GM23338 (cell line): Measurements from ENCODE around the gene HFE. TPM values are rescaled to one million over a fixed set of nuclear protein-coding genes. Genes with fewer than 3 reads are reported as not detected.
A peak's percentile ranks its signal among the peaks of the same experiment; 100 is the strongest.

Experiments used
- ATAC-seq: fragments of 200-7000 bp; cut with Tn5 transposase; 3 replicates; pipeline ENCODE4 v1.9.1; 2020
- DNase-seq: peaks from one replicate; pipeline ENCODE4 v3.0.0-alpha.2; 2015; ENCODE audit warnings: low spot score
- H2AFZ ChIP-seq: fragments of 200-600 bp; sonication (generic); 2 replicates; pipeline ENCODE4 v1.8.0; 2016; ENCODE audit warnings: antibody characterized with exemption, mild to moderate bottlenecking, moderate library complexity
- H3F3A ChIP-seq: fragments of 200-600 bp; sonication (generic); replicated peaks from 2 replicates; pipeline ENCODE4 v1.8.0; 2017; ENCODE audit warnings: antibody characterized with exemption, mixed run types, low read depth
- H3K27ac ChIP-seq: fragments of 200-600 bp; sonication (generic); 2 replicates; pipeline ENCODE4 v1.6.1; 2016; ENCODE audit warnings: low read depth
- H3K27me3 ChIP-seq: fragments of 200-600 bp; sonication (generic); 2 replicates; pipeline ENCODE4 v1.8.0; 2016; ENCODE audit warnings: mild to moderate bottlenecking, mixed run types, moderate library complexity; ENCODE audit not compliant: insufficient read depth
- H3K36me3 ChIP-seq: fragments of 200-600 bp; sonication (generic); 2 replicates; pipeline ENCODE4 v1.8.0; 2016; ENCODE audit warnings: mild to moderate bottlenecking; ENCODE audit not compliant: insufficient read depth
- H3K4me1 ChIP-seq: fragments of 200-600 bp; sonication (generic); 2 replicates; pipeline ENCODE4 v1.8.0; 2016; ENCODE audit warnings: mild to moderate bottlenecking, moderate library complexity; ENCODE audit not compliant: insufficient read depth
- H3K4me2 ChIP-seq: fragments of 200-600 bp; sonication (generic); 2 replicates; pipeline ENCODE4 v1.7.1; 2017; ENCODE audit warnings: mixed run types
- H3K4me3 ChIP-seq: fragments of 200-600 bp; sonication (generic); 2 replicates; pipeline ENCODE4 v1.6.1; 2016; ENCODE audit warnings: mixed run types
- H3K79me2 ChIP-seq: fragments of 200-600 bp; sonication (generic); replicated peaks from 2 replicates; pipeline ENCODE4 v1.8.0; 2017; ENCODE audit warnings: mild to moderate bottlenecking; ENCODE audit not compliant: insufficient read depth
- H3K9me2 ChIP-seq: fragments of 200-600 bp; sonication (generic); 2 replicates; pipeline ENCODE4 v1.8.0; 2017; ENCODE audit not compliant: insufficient read depth
- H4K20me1 ChIP-seq: fragments of 200-600 bp; sonication (generic); replicated peaks from 2 replicates; pipeline ENCODE4 v1.8.0; 2017; ENCODE audit warnings: mild to moderate bottlenecking; ENCODE audit not compliant: insufficient read depth
- H3K27ac Mint-ChIP-seq: 2 replicates; pipeline ENCODE4 v1.8.0; 2020; ENCODE audit warnings: inconsistent platforms, mild to moderate bottlenecking, moderate library complexity, mixed read lengths
- H3K27me3 Mint-ChIP-seq: 3 replicates; pipeline ENCODE4 v1.8.0; 2022; ENCODE audit warnings: low read depth, mild to moderate bottlenecking, moderate library complexity, mixed read lengths, inconsistent platforms; ENCODE audit not compliant: insufficient read depth, poor library complexity
- H3K36me3 Mint-ChIP-seq: 3 replicates; pipeline ENCODE4 v1.8.0; 2021; ENCODE audit warnings: low read depth, mild to moderate bottlenecking, inconsistent platforms, moderate library complexity, mixed read lengths
- H3K4me1 Mint-ChIP-seq: 3 replicates; pipeline ENCODE4 v1.8.0; 2020; ENCODE audit warnings: mild to moderate bottlenecking, inconsistent platforms, mixed read lengths
- H3K4me3 Mint-ChIP-seq: 3 replicates; pipeline ENCODE4 v1.8.0; 2021; ENCODE audit warnings: moderate library complexity, mild to moderate bottlenecking, inconsistent platforms, mixed read lengths
- H3K9me3 Mint-ChIP-seq: 3 replicates; pipeline ENCODE4 v1.8.0; 2020; ENCODE audit warnings: moderate library complexity, mild to moderate bottlenecking, inconsistent platforms, mixed read lengths
- EZH2 ChIP-seq: fragments of 200-600 bp; sonication (generic); IDR thresholded peaks from one replicate; pipeline ENCODE4 v1.8.0; 2017; ENCODE audit warnings: antibody characterized with exemption, mild to moderate bottlenecking, low read depth; ENCODE audit not compliant: unreplicated experiment
- JUNB ChIP-seq: IDR thresholded peaks from one replicate; pipeline ENCODE4 v1.6.1; 2016; ENCODE audit warnings: antibody characterized with exemption; ENCODE audit not compliant: unreplicated experiment
- NANOG ChIP-seq: IDR thresholded peaks from 2 replicates; pipeline ENCODE4 v1.6.1; 2016; ENCODE audit warnings: antibody characterized with exemption, borderline replicate concordance
- ZNF331 ChIP-seq: fragments of 250-450 bp; sonication (Bioruptor Pico); IDR thresholded peaks from 2 replicates; pipeline ENCODE4 v1.5.0; 2020; ENCODE audit warnings: low read depth, mild to moderate bottlenecking, moderate library complexity
- polyA plus RNA-seq: library from polyadenylated mRNA; unstranded; fragments of >200 nt; fragmentation: Nextera tagmentation; extraction: Ambion mirVana; gene quantifications from 2 replicates; pipeline ENCODE4 v1.2.1, GENCODE V29; 2016
- total RNA-seq: library from RNA; depleted of rRNA; stranded (reverse); fragments of >200 nt; shearing (Covaris generic); gene quantifications from 2 replicates; pipeline ENCODE4 v1.2.3, GENCODE V29; 2014; rRNA removed
- TF ChIP-seq, protein P1 (sequence below): IDR thresholded peaks from 2 replicates; pipeline ENCODE4 v1.6.1; 2016; ENCODE audit warnings: antibody characterized with exemption

Gene HFE
- total and polyA plus RNA-seq, 2 experiments from 2014 or later: 0.53 to 0.63 TPM

DNA sequence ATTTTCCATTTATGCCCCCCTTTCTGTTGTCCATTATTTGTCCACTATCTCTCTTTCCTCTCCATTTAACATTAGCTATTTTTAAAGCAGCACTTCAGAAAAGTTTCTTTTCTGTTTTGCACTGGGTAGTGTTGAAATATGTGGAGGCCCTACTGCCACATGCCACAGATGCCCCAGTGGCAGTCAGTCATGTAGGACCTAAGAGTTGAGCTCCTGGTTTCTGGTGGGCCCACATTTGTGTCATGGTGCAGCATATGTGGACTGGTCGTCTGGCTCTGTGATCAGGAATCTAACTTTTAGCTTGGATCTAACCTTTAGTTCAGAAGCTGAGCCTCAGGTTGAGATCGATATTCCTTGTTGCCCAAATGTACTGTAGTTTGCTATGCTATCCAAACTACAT, 54.8 kb downstream of the HFE start:
- TF ChIP-seq ZNF331 (CRISPR knock-in tag) (no peak), EZH2 (no peak), JUNB (no peak), NANOG (no peak)
- TF ChIP-seq, protein P1, sequence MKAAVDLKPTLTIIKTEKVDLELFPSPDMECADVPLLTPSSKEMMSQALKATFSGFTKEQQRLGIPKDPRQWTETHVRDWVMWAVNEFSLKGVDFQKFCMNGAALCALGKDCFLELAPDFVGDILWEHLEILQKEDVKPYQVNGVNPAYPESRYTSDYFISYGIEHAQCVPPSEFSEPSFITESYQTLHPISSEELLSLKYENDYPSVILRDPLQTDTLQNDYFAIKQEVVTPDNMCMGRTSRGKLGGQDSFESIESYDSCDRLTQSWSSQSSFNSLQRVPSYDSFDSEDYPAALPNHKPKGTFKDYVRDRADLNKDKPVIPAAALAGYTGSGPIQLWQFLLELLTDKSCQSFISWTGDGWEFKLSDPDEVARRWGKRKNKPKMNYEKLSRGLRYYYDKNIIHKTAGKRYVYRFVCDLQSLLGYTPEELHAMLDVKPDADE: no peak
- H2AFZ ChIP-seq: 0 out of 2 replicates have a peak overlapping the region, but pooled peaks have one; percentile 28
- H3K27me3 ChIP-seq: no peaks in the 10 kb centered on the region
- ATAC-seq (no peak), DNase-seq (no peak)
- Mint-ChIP-seq H3K9me3 (no peaks in the 10 kb centered on the region), H3K4me1 (peaks cover 9% of the 10 kb centered on the region), H3K27me3 (no peaks in the 10 kb centered on the region), H3K4me3 (no peak overlapping the region), H3K27ac (peak overlapping the region; percentile 81; the same call in 1 of the 2 replicates), H3K36me3 (no peaks in the 10 kb centered on the region; the same call in 2 of the 3 replicates)
- no peak overlapping the region for H3K4me3 ChIP-seq
- H3K79me2 ChIP-seq: no peaks in the 10 kb centered on the region
- H3K4me2 ChIP-seq: no peak overlapping the region
- 0 out of 2 replicates have a peak, but pooled peaks cover 4% of the 10 kb centered on the region for H3K36me3 ChIP-seq
- no peaks in the 10 kb centered on the region for H3K9me2 ChIP-seq
- H3K27ac ChIP-seq: no peak overlapping the region
- H3K4me1 ChIP-seq: no peaks in the 10 kb centered on the region
- H3F3A ChIP-seq: no peaks in the 10 kb centered on the region
- no peaks in the 10 kb centered on the region for H4K20me1 ChIP-seq

Other genes starting within 250 kb of the HFE start
- 0.27 TPM in 1 of 2 replicates, not detected in the other for gene SLC17A3, start 213.2 kb upstream of the HFE start, total RNA-seq
- not detected in 2 replicates for gene SLC17A3, start 213.2 kb upstream of the HFE start, polyA plus RNA-seq
- gene SLC17A2, start 156.7 kb upstream of the HFE start, total RNA-seq: not detected in 2 replicates
- gene SLC17A2, start 156.7 kb upstream of the HFE start, polyA plus RNA-seq: not detected in 2 replicates
- 0.58 and 0.66 TPM in 2 replicates for gene TRIM38, start 124.6 kb upstream of the HFE start, total RNA-seq
- gene TRIM38, start 124.6 kb upstream of the HFE start, polyA plus RNA-seq: 0.57 and 0.82 TPM in 2 replicates